ENCODE measurements around the gene ZNF837.
"Not testable (repeated sequence)": the region's sequence is repeated elsewhere in the genome, so short reads cannot be mapped to it uniquely, and the experiment has no call there.

The ZNF837 gene

GRCh38 chr19:58349590-58349989 lies 31.2 kb downstream of the ZNF837 start:
- DNase-seq: no peak

DNA sequence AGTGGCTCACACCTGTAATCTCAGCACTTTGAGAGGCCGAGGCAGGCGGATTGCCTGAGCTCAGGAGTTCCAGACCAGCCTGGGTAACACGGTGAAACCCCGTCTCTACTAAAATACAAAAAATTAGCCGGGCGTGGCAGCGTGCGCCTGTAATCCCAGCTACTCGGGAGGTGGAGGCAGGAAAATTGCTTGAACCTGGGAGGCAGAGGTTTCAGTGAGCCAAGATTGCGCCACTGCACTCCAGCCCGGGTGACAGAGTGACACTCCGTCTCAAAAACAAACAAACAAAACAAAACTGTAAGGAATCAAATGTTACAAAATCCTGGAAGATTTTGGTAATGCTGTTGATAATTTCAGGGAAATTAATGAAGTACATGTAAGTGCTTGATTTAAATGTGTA lies 32.8 kb downstream of the ZNF837 start:
- not testable (repeated sequence) for DNase-seq

GRCh38 chr19:58346961-58347929 lies 33.6 kb downstream of the ZNF837 start:
- DNase-seq: peak; percentile 65

- no peak for DNase-seq
These were observed 35.3 kb downstream of the ZNF837 start for GRCh38 chr19:58345558-58345957.

GRCh38 chr19:58338825-58339558 lies 41.8 kb downstream of the ZNF837 start:
- DNase-seq: no peak

DNA sequence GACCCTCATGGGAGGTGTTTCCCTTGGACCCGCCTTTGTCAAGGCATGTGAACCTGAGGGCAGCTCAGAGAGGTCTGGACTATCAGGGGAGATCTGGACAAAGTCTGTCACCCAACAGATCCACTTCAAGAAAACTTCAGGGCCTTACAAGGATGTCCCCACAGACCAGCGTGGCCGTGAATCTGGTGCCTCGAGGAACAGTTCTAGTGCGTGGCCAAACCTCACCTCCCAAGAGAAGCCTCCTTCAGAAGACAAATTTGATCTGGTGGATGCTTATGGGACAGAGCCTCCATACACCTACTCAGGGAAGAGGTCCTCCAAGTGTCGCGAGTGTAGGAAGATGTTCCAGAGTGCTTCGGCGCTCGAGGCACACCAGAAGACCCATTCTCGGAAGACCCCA lies 42.5 kb downstream of the ZNF837 start:
- DNase-seq: no peak

- no peak for DNase-seq
These were observed 44.0 kb downstream of the ZNF837 start for GRCh38 chr19:58336820-58337219.

DNA sequence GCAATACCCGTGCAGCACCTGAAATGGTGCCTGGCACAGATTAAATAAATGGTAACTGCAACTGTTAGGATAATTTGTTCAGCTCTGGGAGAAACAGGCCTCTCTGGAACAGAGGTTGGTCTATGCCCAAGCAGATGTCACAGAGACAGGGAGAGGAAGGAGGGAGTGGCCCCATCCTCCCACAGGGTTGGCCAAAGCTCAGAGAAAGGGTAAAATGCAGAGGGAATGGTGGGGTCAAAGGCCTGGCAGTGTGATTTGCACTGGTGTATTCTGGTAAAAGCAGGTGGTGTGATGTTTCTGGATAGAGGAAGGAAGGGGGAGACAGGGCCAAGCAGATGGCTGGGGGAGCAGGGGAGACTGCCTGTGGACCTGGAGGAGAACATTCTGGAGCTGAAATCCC lies 44.6 kb downstream of the ZNF837 start:
- no peak for DNase-seq

DNA sequence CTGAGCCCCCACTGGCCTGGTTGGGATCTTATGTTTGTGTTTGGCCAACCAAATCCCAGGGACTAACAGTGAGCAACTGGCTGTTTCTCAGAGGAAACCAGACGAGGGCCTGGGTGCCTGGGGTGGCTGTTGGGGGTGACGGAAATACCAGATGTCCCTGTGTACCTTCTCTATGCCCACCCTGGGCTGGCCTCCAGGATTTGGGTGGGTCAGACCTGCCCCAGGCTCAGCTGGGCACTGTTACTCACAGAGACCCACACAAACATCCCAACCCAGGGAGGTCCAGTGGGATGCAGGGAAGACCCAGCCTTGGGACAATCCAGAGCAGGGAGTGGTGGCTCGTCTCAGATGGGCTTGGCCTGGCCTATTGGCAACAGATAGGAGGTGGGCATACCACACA lies 45.2 kb downstream of the ZNF837 start:
- no peak for DNase-seq

- DNase-seq: no peak
These were observed 46.1 kb downstream of the ZNF837 start for GRCh38 chr19:58334691-58335249.

- DNase-seq: no peak
These were observed 48.1 kb downstream of the ZNF837 start for GRCh38 chr19:58332697-58333096.

DNA sequence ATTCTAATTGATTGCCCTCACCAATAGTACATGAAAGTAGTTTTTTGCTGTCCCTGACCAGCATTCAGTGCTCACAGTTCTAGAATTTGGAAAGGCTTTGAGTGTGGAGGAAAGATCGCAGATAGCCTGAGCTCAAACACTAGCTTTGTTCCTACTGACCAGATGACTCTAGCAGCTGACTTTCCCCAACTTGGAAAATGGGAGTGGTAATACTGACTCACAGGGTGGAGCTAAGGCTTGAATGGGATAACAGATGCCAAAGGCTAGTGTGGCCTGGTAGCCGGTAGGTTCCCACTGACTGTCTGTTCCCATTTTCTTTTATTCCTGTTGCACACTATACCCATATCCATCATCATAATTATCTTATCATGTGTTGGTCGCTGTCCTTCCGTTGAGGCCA lies 50.4 kb downstream of the ZNF837 start:
- DNase-seq: no peak

DNA sequence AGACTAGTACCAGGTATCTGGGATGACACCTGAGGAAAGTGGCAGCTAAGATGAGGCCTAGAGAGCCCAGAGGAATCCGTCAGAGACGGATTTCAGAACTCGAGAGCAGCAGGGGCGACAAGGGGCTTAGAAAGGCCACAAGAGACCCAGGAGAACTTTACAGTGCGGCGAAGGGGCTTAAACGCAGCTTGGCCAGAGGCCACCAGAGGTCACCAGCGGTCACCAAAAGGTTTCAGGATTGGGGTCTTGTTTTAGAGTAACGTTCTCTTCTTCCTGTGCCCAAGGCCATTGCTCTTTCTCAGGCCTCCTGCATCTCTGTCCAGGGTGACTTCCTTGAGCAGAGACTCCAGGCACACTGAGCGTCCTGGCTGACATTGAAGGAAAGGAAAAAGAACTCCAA lies 51.8 kb downstream of the ZNF837 start:
- no peak for DNase-seq

GRCh38 chr19:58326914-58327726 lies 53.7 kb downstream of the ZNF837 start, which contains the start of gene ZSCAN22:
Gene ZSCAN22, plus strand, starts transcription at chr19:58326994. Its CDS starts 7,809 bp downstream, at chr19:58334803.
- peak; percentile 87 for DNase-seq

- no peak for DNase-seq
These were observed 54.3 kb downstream of the ZNF837 start for GRCh38 chr19:58326501-58326913.

GRCh38 chr19:58325311-58326022 lies 55.4 kb downstream of the ZNF837 start:
- DNase-seq: no peak

DNA sequence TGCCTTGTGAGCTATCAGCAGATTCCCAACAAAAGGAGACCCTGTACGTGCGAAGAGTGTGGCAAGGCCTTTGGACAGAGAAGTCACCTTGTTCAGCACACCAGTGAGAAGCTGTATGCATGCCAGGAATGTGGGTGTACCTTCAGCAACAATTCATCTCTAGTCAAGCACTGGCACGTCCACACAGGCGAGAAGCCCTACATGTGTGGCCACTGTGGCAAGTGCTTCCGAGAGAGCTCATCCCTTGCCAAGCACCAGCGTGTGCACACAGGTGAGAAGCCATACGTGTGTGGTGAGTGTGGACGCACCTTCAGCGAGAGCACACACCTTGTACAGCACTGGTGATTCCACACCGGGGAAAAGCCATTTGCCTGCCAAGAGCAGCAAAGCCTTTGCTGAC lies 61.6 kb downstream of the ZNF837 start:
- DNase-seq: no peak

- no peak for DNase-seq
These were observed 62.5 kb downstream of the ZNF837 start for GRCh38 chr19:58318297-58318696.

All from stimulated activated CD4-positive, alpha-beta T cell treated with anti-CD3 and anti-CD28 coated beads, Interleukin-12 subunit alpha, Interleukin-12 subunit beta, amount 100 ng/mL, for 4 hours (primary cell).